A673 (cell line): ENCODE measurements around the gene CWH43. TPM values are rescaled to one million over a fixed set of nuclear protein-coding genes. Genes with fewer than 3 reads are reported as not detected.
"Not testable (repeated sequence)": the region's sequence is repeated elsewhere in the genome, so short reads cannot be mapped to it uniquely, and the experiment has no call there.

Source experiments
- BruUV-seq: library from RNA; stranded (reverse); fragments of 400-500 nt; replicated peaks from 2 replicates; lab custom pipeline; 2021; lab: Mats Ljungman, UMichigan
- CTCF ChIA-PET: fragments of 300-600 bp; sonication (Branson Sonifier 250); formaldehyde crosslinking; loops from one replicate; lab custom pipeline; 2022; ENCODE audit warnings: antibody characterized with exemption; lab: Charles Lee
- POLR2A ChIA-PET: fragments of 300-600 bp; sonication (Branson Sonifier 250); formaldehyde crosslinking; loops from one replicate; lab custom pipeline; 2022; ENCODE audit warnings: antibody characterized with exemption; ENCODE audit not compliant: low non-redundant PET; lab: Charles Lee
- DNase-seq: peaks from one replicate; pipeline ENCODE4 v3.0.0-alpha.2; 2015; ENCODE audit warnings: low spot score
- H3K27ac ChIP-seq: fragments of 200-600 bp; sonication (generic); 2 replicates; pipeline ENCODE4 v1.5.1; 2016; ENCODE audit warnings: mixed run types, low read depth, mild to moderate bottlenecking, mixed read lengths, antibody characterized with exemption, low read length; ENCODE audit not compliant: poor library complexity, severe bottlenecking
- H3K27me3 ChIP-seq: fragments of 200-600 bp; sonication (generic); replicated peaks from 2 replicates; pipeline ENCODE4 v1.6.1; 2017; ENCODE audit warnings: mixed run types, low read depth, mild to moderate bottlenecking, mixed read lengths, antibody characterized with exemption, low read length; ENCODE audit not compliant: insufficient read depth, poor library complexity
- H3K36me3 ChIP-seq: fragments of 200-600 bp; sonication (generic); 2 replicates; pipeline ENCODE4 v1.6.1; 2016; ENCODE audit warnings: mixed run types, mild to moderate bottlenecking, mixed read lengths, antibody characterized with exemption, low read length; ENCODE audit not compliant: insufficient read depth, poor library complexity, severe bottlenecking
- H3K4me1 ChIP-seq: fragments of 200-600 bp; sonication (generic); 2 replicates; pipeline ENCODE4 v1.6.1; 2017; ENCODE audit warnings: mixed run types, mild to moderate bottlenecking, mixed read lengths, antibody characterized with exemption, low read length; ENCODE audit not compliant: insufficient read depth, poor library complexity, severe bottlenecking
- H3K4me3 ChIP-seq: fragments of 200-600 bp; sonication (generic); 2 replicates; pipeline ENCODE4 v1.5.1; 2016; ENCODE audit warnings: low read depth, mixed run types, mild to moderate bottlenecking, mixed read lengths, low read length; ENCODE audit not compliant: poor library complexity, severe bottlenecking
- H3K9me3 ChIP-seq: fragments of 200-600 bp; sonication (generic); 2 replicates; pipeline ENCODE4 v1.6.1; 2016; ENCODE audit warnings: mixed run types, low read depth, mild to moderate bottlenecking, mixed read lengths, antibody characterized with exemption, low read length; ENCODE audit not compliant: poor library complexity, severe bottlenecking
- CTCF ChIP-seq: fragments of 300-800, 200-600 bp; sonication (generic); conservative IDR thresholded peaks from 2 replicates; pipeline ENCODE4 v1.5.1; 2017; ENCODE audit warnings: low read depth, mild to moderate bottlenecking, antibody characterized with exemption, low read length, moderate library complexity, mixed read lengths
- EZH2 ChIP-seq: fragments of 200-600 bp; sonication (generic); IDR thresholded peaks from 2 replicates; pipeline ENCODE4 v1.6.1; 2017; ENCODE audit warnings: borderline replicate concordance, low read depth, mild to moderate bottlenecking, mixed read lengths, antibody characterized with exemption, low read length; ENCODE audit not compliant: poor library complexity, severe bottlenecking
- intact Hi-C: fragments of 100-400 bp; cut with micrococcal nuclease; formaldehyde crosslinking; loops from one replicate; pipeline ENCODE4 v1.10.0; 2022; ENCODE audit not compliant: unreplicated experiment
- total RNA-seq: library from RNA; stranded (reverse); gene quantifications from 2 replicates; pipeline ENCODE4 v1.2.3, GENCODE V29; 2021

CWH43 gene
- total RNA-seq, 1 experiment from 2014 or later = not detected

- BruUV-seq = no TSS peak
- CTCF ChIA-PET = no interaction called here
- POLR2A ChIA-PET = no interaction called here
- H3K27me3 ChIP-seq = no peaks in the 10 kb centered on the region
- no peaks in the 10 kb centered on the region for H3K36me3 ChIP-seq
- TF ChIP-seq CTCF (no peak), EZH2 (no peak)
- no peaks in the 10 kb centered on the region for H3K4me1 ChIP-seq
- no peak overlapping the region for H3K4me3 ChIP-seq
- H3K27ac ChIP-seq = no peak overlapping the region
- intact Hi-C loops = no loop called here
- H3K9me3 ChIP-seq = no peaks in the 10 kb centered on the region
- peak; percentile 2 for DNase-seq
Measured at GRCh38 chr4:49044270-49044669, 58.2 kb downstream of the CWH43 start.

DNA sequence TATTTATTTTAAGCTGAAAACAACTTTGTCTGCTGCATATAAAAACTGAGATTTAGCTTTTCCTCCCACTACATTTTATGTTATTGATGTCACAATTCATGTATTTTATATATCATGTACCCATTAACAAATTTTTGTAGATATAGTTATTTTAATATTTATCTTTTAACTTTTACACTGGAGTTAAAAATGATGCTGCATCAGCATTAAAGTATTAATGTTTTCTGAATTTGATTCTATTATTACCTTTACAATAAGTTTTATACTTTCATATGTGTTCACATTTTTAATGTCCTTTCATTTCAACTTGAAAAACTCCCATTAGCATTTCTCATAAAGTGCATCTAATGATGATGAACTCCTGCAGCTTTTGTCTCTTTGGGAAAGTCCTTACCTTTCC, 72.2 kb downstream of the CWH43 start:
- intact Hi-C loops = no loop called here
- Histone ChIP-seq H3K9me3 (no peaks in the 10 kb centered on the region), H3K27me3 (no peaks in the 10 kb centered on the region), H3K36me3 (no peaks in the 10 kb centered on the region), H3K27ac (no peak overlapping the region), H3K4me3 (no peak overlapping the region), H3K4me1 (no peaks in the 10 kb centered on the region)
- CTCF ChIA-PET = no interaction called here
- no TSS peak for BruUV-seq
- TF ChIP-seq EZH2 = no peak
- POLR2A ChIA-PET = no interaction called here
- no peak for DNase-seq

DNA sequence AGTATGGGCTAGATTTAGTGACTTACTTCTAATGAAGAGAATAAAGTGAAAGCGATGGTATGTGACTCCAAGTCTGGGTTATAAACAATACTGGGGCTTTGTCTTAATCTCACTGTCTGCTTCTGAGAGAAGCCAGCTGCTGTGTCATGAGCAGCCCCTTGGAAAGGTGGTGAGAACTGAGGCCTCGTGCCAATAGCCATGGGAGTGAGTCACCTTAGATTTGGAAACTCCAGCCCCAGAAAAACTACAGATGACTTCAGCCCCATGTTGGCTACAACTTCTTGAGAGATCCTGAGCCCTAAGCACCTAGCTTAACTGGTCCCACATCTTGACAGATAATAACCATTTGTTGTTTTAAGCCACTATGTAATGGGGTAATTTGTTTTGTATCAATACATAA, 77.6 kb downstream of the CWH43 start:
- ChIA-PET POLR2A (no interaction called here), CTCF (no interaction called here)
- Histone ChIP-seq H3K27ac (no peak overlapping the region), H3K27me3 (no peaks in the 10 kb centered on the region), H3K36me3 (no peaks in the 10 kb centered on the region), H3K4me1 (no peaks in the 10 kb centered on the region), H3K4me3 (no peak overlapping the region), H3K9me3 (no peaks in the 10 kb centered on the region)
- intact Hi-C loops = no loop called here
- no peak for DNase-seq
- no TSS peak for BruUV-seq
- no peak for TF ChIP-seq CTCF
- no peak for TF ChIP-seq EZH2

GRCh38 chr4:49072196-49072595, 86.1 kb downstream of the CWH43 start:
- H3K36me3 ChIP-seq, H3K27me3 ChIP-seq, H3K9me3 ChIP-seq, H3K4me1 ChIP-seq, intact Hi-C loops, CTCF ChIA-PET, H3K27ac ChIP-seq, H3K4me3 ChIP-seq, BruUV-seq, DNase-seq, POLR2A ChIA-PET: not testable (repeated sequence)

DNA sequence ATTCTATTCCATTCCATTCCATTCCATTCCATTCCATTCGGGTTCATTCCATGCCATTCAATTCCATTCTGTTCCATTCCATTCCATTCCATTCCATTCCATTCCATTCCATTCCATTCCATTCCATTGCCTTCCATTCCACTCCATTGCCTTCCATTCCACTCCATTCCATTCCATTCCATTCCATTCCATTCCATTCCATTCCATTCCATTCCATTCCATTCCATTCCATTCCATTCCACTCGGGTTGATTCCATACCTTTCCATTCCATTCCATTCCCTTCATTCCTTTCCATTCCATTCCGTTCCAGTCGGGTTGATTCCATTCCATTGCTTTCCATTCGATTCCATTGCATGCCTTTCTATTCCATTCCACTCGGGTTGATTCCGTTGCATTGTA, 105.8 kb downstream of the CWH43 start:
- H3K4me1 ChIP-seq, H3K27me3 ChIP-seq, H3K4me3 ChIP-seq, H3K27ac ChIP-seq, CTCF ChIA-PET, intact Hi-C loops, POLR2A ChIA-PET, H3K36me3 ChIP-seq, BruUV-seq, DNase-seq: not testable (repeated sequence)
- H3K9me3 ChIP-seq = peaks cover 29% of the 10 kb centered on the region

DNA sequence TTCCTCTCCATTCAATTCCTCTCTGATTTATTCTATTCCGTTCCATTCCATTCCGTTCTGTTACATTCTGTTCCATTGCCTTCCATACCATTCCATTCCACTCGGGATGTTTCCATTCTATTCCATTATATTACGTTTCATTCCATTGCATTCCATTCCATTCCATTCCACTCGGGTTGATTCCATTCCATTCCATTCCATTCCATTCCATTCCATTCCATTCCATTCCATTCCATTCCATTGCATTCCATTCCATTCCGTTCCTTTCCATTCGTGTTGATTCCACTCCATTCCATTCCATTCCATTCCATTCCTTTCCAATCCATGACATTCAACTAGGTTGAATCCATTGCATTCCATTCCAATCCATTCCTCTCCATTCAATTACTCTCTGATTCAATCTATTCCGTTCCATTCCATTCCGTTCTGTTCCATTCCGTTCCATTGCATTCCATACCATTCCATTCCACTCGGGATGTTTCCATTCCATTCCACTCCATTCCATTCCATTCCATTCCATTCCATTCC, 106.6 kb downstream of the CWH43 start:
- intact Hi-C loops, POLR2A ChIA-PET, H3K36me3 ChIP-seq, CTCF ChIA-PET, H3K27me3 ChIP-seq, H3K4me3 ChIP-seq, BruUV-seq, H3K27ac ChIP-seq, DNase-seq, H3K4me1 ChIP-seq: not testable (repeated sequence)
- H3K9me3 ChIP-seq = peaks cover 37% of the 10 kb centered on the region
